Endothelial cell of umbilical vein (primary cell): ENCODE data around the gene PTCH1. TPM values are rescaled to one million over a fixed set of nuclear protein-coding genes. Genes with fewer than 3 reads are reported as not detected.

ENCODE experiments used
- BruUV-seq: library from RNA; stranded (reverse); fragments of 400-500 nt; replicated peaks from 2 replicates; lab custom pipeline; 2021; lab: Mats Ljungman, UMichigan
- CTCF ChIA-PET: fragments of 300-600, 350-600 bp; sonication (Branson Sonifier 250); formaldehyde crosslinking; loops from one replicate; lab custom pipeline; 2021; ENCODE audit warnings: antibody characterized with exemption, inconsistent platforms; lab: Charles Lee
- POLR2A ChIA-PET: fragments of 300-600, 350-600 bp; sonication (Branson Sonifier 250); formaldehyde crosslinking; loops from one replicate; lab custom pipeline; 2021; ENCODE audit warnings: antibody characterized with exemption, inconsistent platforms; lab: Charles Lee
- DNase-seq: peaks from one replicate; pipeline ENCODE4 v3.0.0-alpha.2; 2011; ENCODE audit warnings: low read depth, low spot score
- FAIRE-seq: peaks from 2 replicates; lab custom pipeline; 2011; peaks lifted over from hg19 to GRCh38; lab: Jason Lieb, UNC
- H2AFZ ChIP-seq: 2 replicates; pipeline ENCODE4 v1.6.0; 2012; ENCODE audit warnings: low read depth, low read length, control low read depth, inconsistent platforms
- H3K27ac ChIP-seq: 2 replicates; pipeline ENCODE4 v1.5.1; 2011; ENCODE audit warnings: low read depth, mild to moderate bottlenecking, control low read depth, low read length, moderate library complexity; ENCODE audit not compliant: insufficient read depth
- H3K27me3 ChIP-seq, 2 experiments: 2 replicates each; pipeline versions ENCODE4 v1.6.0 to v1.6.1; 2011; ENCODE audit warnings: low read length in 2 of 2, mixed read lengths in 1 of 2; ENCODE audit not compliant: control insufficient read depth in 2 of 2, insufficient read depth in 2 of 2
- H3K36me3 ChIP-seq, 2 experiments: 2 replicates in 1 of 2; 3 replicates in 1 of 2; pipeline ENCODE4 v1.5.1; 2011; ENCODE audit warnings: low read length in 2 of 2, mild to moderate bottlenecking in 1 of 2, moderate library complexity in 1 of 2; ENCODE audit not compliant: control insufficient read depth in 2 of 2, insufficient read depth in 2 of 2; ENCODE audit errors: extremely low read depth in 1 of 2
- H3K4me1 ChIP-seq: 3 replicates; pipeline ENCODE4 v1.5.1; 2011; ENCODE audit warnings: mild to moderate bottlenecking, low read length; ENCODE audit not compliant: control insufficient read depth, insufficient read depth; ENCODE audit errors: extremely low read depth
- H3K4me2 ChIP-seq: 2 replicates; pipeline ENCODE4 v1.6.1; 2011; ENCODE audit warnings: low read length, control low read depth, mixed read lengths; ENCODE audit not compliant: insufficient read depth
- H3K4me3 ChIP-seq, 3 experiments: fragments of 200-600 bp in 1 of 3; sonication (generic), shearing (Covaris generic) in 1 of 3; replicated peaks in 1 of 3; 2 replicates each; pipeline ENCODE4 v1.5.1; 2011 to 2016; ENCODE audit warnings: control low read depth in 3 of 3, low read length in 3 of 3, mild to moderate bottlenecking in 2 of 3, inconsistent platforms in 1 of 3, low read depth in 1 of 3, moderate library complexity in 1 of 3; ENCODE audit not compliant: insufficient read depth in 1 of 3
- H3K79me2 ChIP-seq: 2 replicates; pipeline ENCODE4 v1.6.0; 2012; ENCODE audit warnings: low read length, inconsistent platforms; ENCODE audit not compliant: control insufficient read depth, insufficient read depth
- H3K9ac ChIP-seq: replicated peaks from 2 replicates; pipeline ENCODE3; 2011; ENCODE audit warnings: low read length, control low read depth; ENCODE audit not compliant: insufficient read depth; ENCODE audit errors: extremely low read depth
- H3K9me1 ChIP-seq: replicated peaks from 3 replicates; pipeline ENCODE4 v1.6.0; 2011; ENCODE audit warnings: mild to moderate bottlenecking, low read length; ENCODE audit not compliant: control insufficient read depth, insufficient read depth; ENCODE audit errors: extremely low read depth
- H3K9me3 ChIP-seq: replicated peaks from 2 replicates; pipeline ENCODE4 v1.5.1; 2012; ENCODE audit warnings: low read length, inconsistent platforms; ENCODE audit not compliant: control insufficient read depth, insufficient read depth
- H4K20me1 ChIP-seq: replicated peaks from 2 replicates; pipeline ENCODE3; 2011; ENCODE audit warnings: mild to moderate bottlenecking, low read length; ENCODE audit not compliant: control insufficient read depth, insufficient read depth; ENCODE audit errors: extremely low read depth
- CTCF ChIP-seq, 2 donors: IDR thresholded peaks; 1 replicate in 1 of 2; 2 replicates in 1 of 2; pipeline ENCODE4 v1.5.1; 2011; ENCODE audit warnings: low read length in 2 of 2, mild to moderate bottlenecking in 2 of 2, moderate library complexity in 2 of 2, control low read depth in 1 of 2, inconsistent platforms in 1 of 2, low read depth in 1 of 2; ENCODE audit not compliant: insufficient read depth in 1 of 2; ENCODE audit errors: extremely low read depth in 1 of 2
- EZH2 ChIP-seq: IDR thresholded peaks from 2 replicates; pipeline ENCODE4 v1.6.1; 2012; ENCODE audit warnings: borderline replicate concordance, low read depth, mild to moderate bottlenecking, moderate library complexity, low read length, inconsistent platforms; ENCODE audit not compliant: severe bottlenecking
- FOS ChIP-seq: IDR thresholded peaks from 2 replicates; pipeline ENCODE4 v1.6.1; 2011; ENCODE audit warnings: mild to moderate bottlenecking, low read length, moderate library complexity, borderline replicate concordance; ENCODE audit not compliant: insufficient read depth
- GATA2 ChIP-seq: IDR thresholded peaks from 2 replicates; pipeline ENCODE4 v1.7.0; 2011; ENCODE audit warnings: low read depth, mild to moderate bottlenecking, moderate library complexity, mixed read lengths, low read length; ENCODE audit not compliant: insufficient read length, insufficient read depth
- JUN ChIP-seq: IDR thresholded peaks from 2 replicates; pipeline ENCODE4 v1.6.1; 2011; ENCODE audit warnings: borderline replicate concordance, low read depth; ENCODE audit not compliant: insufficient read length, insufficient read depth
- MAX ChIP-seq: IDR thresholded peaks from 2 replicates; pipeline ENCODE4 v1.6.1; 2011; ENCODE audit not compliant: insufficient read depth, insufficient read length
- MYC ChIP-seq: IDR thresholded peaks from one replicate; pipeline ENCODE4 v1.6.1; 2011; ENCODE audit warnings: mild to moderate bottlenecking, low read depth, low read length
- POLR2A ChIP-seq: IDR thresholded peaks from 2 replicates; pipeline ENCODE4 v1.6.1; 2012; ENCODE audit warnings: low read depth, mild to moderate bottlenecking, control low read depth, low read length
- POLR2AphosphoS5 ChIP-seq: IDR thresholded peaks from 2 replicates; pipeline ENCODE4 v1.6.1; 2012; ENCODE audit warnings: low read depth, mild to moderate bottlenecking, control low read depth, low read length, moderate library complexity; ENCODE audit not compliant: insufficient read depth
- dilution Hi-C: fragments of 300-500 bp; cut with MboI; formaldehyde crosslinking; loops from one replicate; pipeline ENCODE4 v1.15.0; 2019; ENCODE audit warnings: low sequenced_read_pairs; ENCODE audit not compliant: extremely low pct_ligation_motif_present
- intact Hi-C: fragments of 100-400 bp; cut with micrococcal nuclease; formaldehyde crosslinking; loops from one replicate; pipeline ENCODE4 v1.10.0; 2022
- polyA plus RNA-seq, 4 experiments: library from polyadenylated mRNA; depleted of rRNA in 3 of 4; stranded (reverse) in 3 of 4; unstranded in 1 of 4; fragments of >200 nt; gene quantifications; 2 replicates each; pipeline versions ENCODE4 v1.2.1 to v1.2.3, GENCODE V29; 2011 to 2012; ENCODE audit warnings: missing spikeins in 1 of 4
- total RNA-seq: library from RNA; stranded (reverse); gene quantifications from 2 replicates; pipeline ENCODE4 v1.2.3, GENCODE V29; 2021

Gene PTCH1
- total and polyA plus RNA-seq, 2 donors (not counting 3 experiments of a cell fraction or from before 2014, with no cell fraction given), result 3.9 to 12.1 TPM

- H3K79me2 ChIP-seq, result no peaks in the 10 kb centered on the region
- H3K9me3 ChIP-seq, result no peaks in the 10 kb centered on the region
- DNase-seq, result no peak
- no TSS peak for BruUV-seq
- H3K4me2 ChIP-seq, result no peak overlapping the region
- no peak overlapping the region for H3K4me3 ChIP-seq
- H3K36me3 ChIP-seq, result no peaks in the 10 kb centered on the region
- FAIRE-seq, result no peak
- no peaks in the 10 kb centered on the region for H3K9me1 ChIP-seq
- dilution Hi-C loops, result no loop called here
- H4K20me1 ChIP-seq, result no peaks in the 10 kb centered on the region
- H3K9ac ChIP-seq, result no peak overlapping the region
- H3K27me3 ChIP-seq, result peaks cover 0 to 6% of the 10 kb centered on the region in 2 experiments
- TF ChIP-seq GATA2, result no peak
- TF ChIP-seq CTCF (IDR thresholded peaks at IDR 0.05; ENCODE audit: extremely low read depth in 1 of 2, insufficient read depth in 1 of 2, low read depth in 1 of 2, low read length in 2 of 2), result no peak
- no peak for TF ChIP-seq POLR2AphosphoS5
- no peak for TF ChIP-seq FOS
- TF ChIP-seq MAX, result no peak
- TF ChIP-seq EZH2, result no peak
- TF ChIP-seq JUN, result no peak
- TF ChIP-seq POLR2A, result no peak
- TF ChIP-seq MYC, result no peak
- H3K4me1 ChIP-seq, result peaks cover 3% of the 10 kb centered on the region
- no peak overlapping the region for H2AFZ ChIP-seq
- intact Hi-C loops, result no loop called here
- POLR2A ChIA-PET, result no interaction called here
- H3K27ac ChIP-seq, result no peak overlapping the region
- CTCF ChIA-PET, result no interaction called here
Observed at GRCh38 chr9:95406121-95406520, 110.7 kb downstream of the PTCH1 start.
